HepG2 (cell line): ENCODE data around the gene USB1. TPM values are rescaled to one million over a fixed set of nuclear protein-coding genes. Genes with fewer than 3 reads are reported as not detected.
A peak's percentile ranks its signal among the peaks of the same experiment; 100 is the strongest.

Experiments
- ATAC-seq: fragments of 200-7000 bp; cut with Tn5 transposase; 3 replicates; pipeline ENCODE4 v1.9.1; 2020; ENCODE audit warnings: mild to moderate bottlenecking, moderate library complexity
- BruUV-seq: library from RNA; stranded (reverse); fragments of 400-500 nt; replicated peaks from 2 replicates; lab custom pipeline; 2021; lab: Mats Ljungman, UMichigan
- CTCF ChIA-PET: fragments of 300-600 bp; formaldehyde crosslinking; extraction: SDS; loops from one replicate; lab custom pipeline; 2021; ENCODE audit warnings: low total read pairs, inconsistent platforms, low intra/inter-chr PET ratio; lab: Yijun Ruan, JAX
- POLR2A ChIA-PET: fragments of 350-600 bp; sonication (Branson Sonifier 250); formaldehyde crosslinking; loops from one replicate; lab custom pipeline; 2020; ENCODE audit warnings: antibody characterized with exemption, inconsistent platforms; lab: Yijun Ruan, JAX
- DNase-seq: peaks from one replicate; pipeline ENCODE4 v3.0.0-alpha.2; 2015; ENCODE audit warnings: low spot score
- FAIRE-seq: peaks from 3 replicates; lab custom pipeline; 2011; peaks lifted over from hg19 to GRCh38; lab: Jason Lieb, UNC
- H2AFZ ChIP-seq: one replicate; pipeline ENCODE4 v1.6.1; 2011; ENCODE audit warnings: low read length, inconsistent platforms
- H3K27ac ChIP-seq: fragments of 300-600 bp; 3 replicates; pipeline ENCODE4 v1.8.0; 2011; ENCODE audit warnings: mixed run types, mild to moderate bottlenecking, mixed read lengths, low read length, inconsistent platforms; ENCODE audit not compliant: insufficient read depth; ENCODE audit errors: extremely low read length
- H3K27me3 ChIP-seq, 2 experiments: fragments of 200-600 bp in 1 of 2; 2 replicates in 1 of 2; 3 replicates in 1 of 2; pipeline versions ENCODE4 v1.6.0 to v1.8.0; 2011; ENCODE audit warnings: low read length in 2 of 2, mild to moderate bottlenecking in 2 of 2, moderate library complexity in 2 of 2, inconsistent platforms in 1 of 2; ENCODE audit not compliant: insufficient read depth in 2 of 2, control insufficient read depth in 1 of 2
- H3K36me3 ChIP-seq, 2 experiments: fragments of 200-600 bp in 1 of 2; replicated peaks in 1 of 2; 2 replicates in 1 of 2; 3 replicates in 1 of 2; pipeline versions ENCODE4 v1.5.1 to v1.8.0; 2011; ENCODE audit warnings: low read length in 2 of 2, inconsistent platforms in 1 of 2; ENCODE audit not compliant: insufficient read depth in 2 of 2, control insufficient read depth in 1 of 2
- H3K4me1 ChIP-seq: 2 replicates; pipeline ENCODE4 v1.5.1; 2012; ENCODE audit warnings: low read length, inconsistent platforms; ENCODE audit not compliant: insufficient read depth
- H3K4me2 ChIP-seq: 2 replicates; pipeline ENCODE4 v1.6.0; 2011; ENCODE audit warnings: low read depth, low read length, inconsistent platforms
- H3K4me3 ChIP-seq, 3 experiments: fragments of 200-600 bp in 1 of 3; sonication (generic), shearing (Covaris generic) in 1 of 3; replicated peaks in 1 of 3; 2 replicates each; pipeline ENCODE4 v1.5.1; 2011 to 2016; ENCODE audit warnings: low read length in 3 of 3, inconsistent platforms in 2 of 3, low read depth in 2 of 3, mild to moderate bottlenecking in 2 of 3, control low read depth in 1 of 3, mixed read lengths in 1 of 3; ENCODE audit not compliant: insufficient read depth in 1 of 3
- H3K79me2 ChIP-seq: one replicate; pipeline ENCODE4 v1.6.1; 2011; ENCODE audit warnings: low read length, inconsistent platforms; ENCODE audit not compliant: insufficient read depth
- H3K9ac ChIP-seq: 2 replicates; pipeline ENCODE4 v1.6.0; 2011; ENCODE audit warnings: mild to moderate bottlenecking, low read depth, low read length, inconsistent platforms; ENCODE audit not compliant: insufficient read depth
- H3K9me3 ChIP-seq: 2 replicates; pipeline ENCODE4 v1.5.1; 2012; ENCODE audit warnings: mild to moderate bottlenecking, low read length
- H4K20me1 ChIP-seq: 2 replicates; pipeline ENCODE4 v1.6.0; 2011; ENCODE audit warnings: inconsistent platforms, mild to moderate bottlenecking, low read length, moderate library complexity; ENCODE audit not compliant: insufficient read depth
- CREM ChIP-seq, 2 experiments: sonication (generic) in 1 of 2; formaldehyde crosslinking in 1 of 2; IDR thresholded peaks; 2 replicates each; pipeline versions ENCODE4 v1.4.0 to v1.6.1; 2016 to 2020; ENCODE audit warnings: antibody characterized with exemption in 1 of 2, mild to moderate bottlenecking in 1 of 2, missing genetic modification reagents in 1 of 2
- GATA4 ChIP-seq: sonication (generic); IDR thresholded peaks from 2 replicates; pipeline ENCODE4 v1.6.1; 2016; ENCODE audit warnings: antibody characterized with exemption, low read depth, borderline replicate concordance
- PAF1 ChIP-seq: IDR thresholded peaks from 2 replicates; pipeline ENCODE4 v1.6.1; 2016; ENCODE audit warnings: missing genetic modification reagents, missing compliant biosample characterization
- SALL1 ChIP-seq: sonication (generic); formaldehyde crosslinking; IDR thresholded peaks from 2 replicates; pipeline ENCODE4 v1.8.0; 2022; ENCODE audit warnings: mild to moderate bottlenecking, missing genetic modification reagents
- THAP9 ChIP-seq: sonication (generic); formaldehyde crosslinking; IDR thresholded peaks from 2 replicates; pipeline ENCODE4; 2020; ENCODE audit warnings: missing genetic modification reagents, mild to moderate bottlenecking, borderline replicate concordance
- ZNF121 ChIP-seq: sonication (generic); formaldehyde crosslinking; IDR thresholded peaks from 2 replicates; pipeline ENCODE4 v1.5.0; 2020; ENCODE audit warnings: mild to moderate bottlenecking, missing genetic modification reagents
- ZNF276 ChIP-seq: sonication (generic); formaldehyde crosslinking; IDR thresholded peaks from 2 replicates; pipeline ENCODE4 v1.4.0; 2020; ENCODE audit warnings: mild to moderate bottlenecking, low read depth, missing genetic modification reagents
- ZNF282 ChIP-seq: fragments of 450-650 bp; IDR thresholded peaks from 2 replicates; pipeline ENCODE4 v1.6.1; 2018; ENCODE audit not compliant: partially characterized antibody
- ZNF652 ChIP-seq: IDR thresholded peaks from 2 replicates; pipeline ENCODE4 v1.6.1; 2016; ENCODE audit warnings: low read depth, borderline replicate concordance
- ZNF678 ChIP-seq: sonication (generic); formaldehyde crosslinking; IDR thresholded peaks from 2 replicates; pipeline ENCODE4 v1.4.0; 2020; ENCODE audit warnings: mild to moderate bottlenecking, missing genetic modification reagents
- ZNF746 ChIP-seq: sonication (generic); formaldehyde crosslinking; IDR thresholded peaks from 2 replicates; pipeline ENCODE4 v1.8.0; 2022; ENCODE audit warnings: mild to moderate bottlenecking, missing genetic modification reagents
- ZNF773 ChIP-seq: sonication (generic); formaldehyde crosslinking; IDR thresholded peaks from 2 replicates; pipeline ENCODE4 v1.4.0; 2020; ENCODE audit warnings: missing genetic modification reagents, borderline replicate concordance
- WGBS: methylation state at CpG from one replicate; pipeline ENCODE4 v1.1.6; 2017; ENCODE audit warnings: low lambda C conversion rate; 5-methylcytosine and 5-hydroxymethylcytosine counted together
- in situ Hi-C: cut with HindIII; loops from 2 replicates; pipeline ENCODE4 v1.10.0; 2017; ENCODE audit warnings: low pct_unique_long_range_greater_than_20kb; ENCODE audit not compliant: extremely low pct_ligation_motif_present
- intact Hi-C: fragments of 100-400 bp; cut with micrococcal nuclease; formaldehyde crosslinking; loops from one replicate; pipeline ENCODE4 v1.10.0; 2022; ENCODE audit not compliant: unreplicated experiment
- polyA plus RNA-seq, 8 experiments: library from polyadenylated mRNA; depleted of rRNA in 3 of 8; stranded (reverse) in 7 of 8; unstranded in 1 of 8; fragments of >200 nt; fragmentation: Illumina TruSeq in 4 of 8; extraction: Trizol in 4 of 8; gene quantifications; 2 replicates each; pipeline versions ENCODE4 v1.2.1 to v1.2.3, GENCODE V29; 2011 to 2016; ENCODE audit warnings: low read depth in 4 of 8, missing spikeins in 1 of 8, mixed read lengths in 1 of 8; ENCODE audit not compliant: insufficient read depth in 1 of 8
- total RNA-seq, 5 experiments: library from RNA; depleted of rRNA; stranded (reverse); fragments of >200 nt; fragmentation: Illumina TruSeq; extraction: Trizol; gene quantifications; 2 replicates each; pipeline ENCODE4 v1.2.3, GENCODE V29; 2016; ENCODE audit warnings: low read depth in 1 of 5

USB1 gene
- total and polyA plus RNA-seq, 2 of the 13 experiments (the other 11 are each of a cell fraction or from before 2014, with no cell fraction given), result 16.7 to 65.4 TPM

GRCh38 chr16:58053682-58054005 is 52.4 kb downstream of the USB1 start:
- ChIA-PET CTCF (no interaction called here), POLR2A (interaction anchor here (1.4 kb wide), 1 partner anchor 21 kb away, joined by 5 read pairs; no protein-coding TSS in a partner anchor)
- BruUV-seq, result no TSS peak
- no peak overlapping the region for H3K9ac ChIP-seq
- TF ChIP-seq ZNF121 (CRISPR knock-in tag) (peak; percentile 86), ZNF282 (no peak)
- H3K4me1 ChIP-seq, result peaks cover 22% of the 10 kb centered on the region
- H3K27me3 ChIP-seq, result peaks cover 3 to 23% of the 10 kb centered on the region in 2 experiments; a peak in 4 of 5 replicates
- ATAC-seq (no peak), FAIRE-seq (no peak), DNase-seq (no peak)
- no peaks in the 10 kb centered on the region for H3K79me2 ChIP-seq
- H3K4me2 ChIP-seq, result no peak overlapping the region
- no peaks in the 10 kb centered on the region for H4K20me1 ChIP-seq
- no peak overlapping the region for H2AFZ ChIP-seq
- no peaks in the 10 kb centered on the region for H3K36me3 ChIP-seq
- no peaks in the 10 kb centered on the region for H3K9me3 ChIP-seq
- 60% methylated on average over 5 of the region's 5 CpGs for WGBS
- no peak overlapping the region for H3K4me3 ChIP-seq
- in situ Hi-C loops, result no loop called here
- H3K27ac ChIP-seq, result no peak overlapping the region
- intact Hi-C loops, result no loop called here

DNA sequence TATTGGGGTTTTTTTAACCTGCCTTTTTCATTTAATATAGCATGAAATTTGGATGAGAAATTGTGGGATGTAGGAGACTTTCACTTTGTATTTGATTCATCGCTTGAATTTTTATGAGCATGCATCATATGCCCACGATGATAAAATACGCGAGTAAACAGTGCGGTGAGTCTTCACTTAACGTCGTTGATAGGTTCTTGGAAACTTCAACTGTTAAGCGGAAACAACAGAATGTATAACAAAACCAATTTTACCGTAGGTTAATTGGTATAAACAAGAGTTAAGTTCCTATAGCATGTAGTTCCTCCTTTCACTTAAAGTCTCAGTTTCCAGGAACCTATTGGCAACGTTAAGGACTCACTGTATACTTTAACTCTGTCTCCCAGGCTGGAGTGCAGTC is 53.1 kb downstream of the USB1 start:
- peaks cover 22% of the 10 kb centered on the region for H3K4me1 ChIP-seq
- H4K20me1 ChIP-seq, result no peaks in the 10 kb centered on the region
- no peaks in the 10 kb centered on the region for H3K79me2 ChIP-seq
- POLR2A ChIA-PET, result no interaction called here
- in situ Hi-C loops (no loop called here), intact Hi-C loops (no loop called here)
- H2AFZ ChIP-seq, result no peak overlapping the region
- CTCF ChIA-PET, result no interaction called here
- H3K4me2 ChIP-seq, result no peak overlapping the region
- no peaks in the 10 kb centered on the region for H3K9me3 ChIP-seq
- no peak overlapping the region for H3K27ac ChIP-seq
- peaks cover 0 to 16% of the 10 kb centered on the region in 2 experiments; a peak in 3 of 5 replicates for H3K27me3 ChIP-seq
- WGBS, result 76% methylated on average over 10 of the region's 10 CpGs
- BruUV-seq, result no TSS peak
- no peaks in the 10 kb centered on the region for H3K36me3 ChIP-seq
- ATAC-seq (no peak), DNase-seq (no peak), FAIRE-seq (peak; percentile 4)
- H3K9ac ChIP-seq, result no peak overlapping the region
- no peak overlapping the region for H3K4me3 ChIP-seq
- TF ChIP-seq ZNF652 (no peak), PAF1 (CRISPR knock-in tag) (no peak), ZNF746 (CRISPR knock-in tag) (no peak), SALL1 (CRISPR knock-in tag) (no peak), GATA4 (no peak), ZNF678 (CRISPR knock-in tag) (no peak), THAP9 (CRISPR knock-in tag) (no peak), ZNF276 (CRISPR knock-in tag) (no peak), CREM (IDR thresholded peaks at IDR 0.05) (no peak), CREM (CRISPR knock-in tag; IDR thresholded peaks at IDR 0.05) (no peak), ZNF773 (CRISPR knock-in tag) (no peak)
